Uterus (tissue), 2 donors: Measurements from ENCODE around the gene ATXN2.

Experiments used
- CTCF ChIP-seq, 4 experiments: fragments of 200-600 bp in 2 of 4; fragments of 450-650 bp in 2 of 4; sonication (generic) in 2 of 4; IDR thresholded peaks; one replicate each; pipeline ENCODE4 v1.5.1; 2016 to 2019; ENCODE audit warnings: antibody characterized with exemption in 4 of 4, mild to moderate bottlenecking in 2 of 4, moderate library complexity in 1 of 4
- POLR2A ChIP-seq, 2 donors: fragments of 450-650 bp; IDR thresholded peaks; one replicate each; pipeline ENCODE4 v1.6.1; 2016; ENCODE audit warnings: antibody characterized with exemption in 2 of 2, mild to moderate bottlenecking in 1 of 2, moderate library complexity in 1 of 2

- TF ChIP-seq POLR2A (IDR thresholded peaks at IDR 0.05), result no peak
- no peak for TF ChIP-seq CTCF (IDR thresholded peaks at IDR 0.05)
Measured at GRCh38 chr12:111519083-111519482, 80.0 kb downstream of the ATXN2 start.
